Measurements from ENCODE around the gene ZBTB1. TPM values are rescaled to one million over a fixed set of nuclear protein-coding genes. Genes with fewer than 3 reads are reported as not detected.

ZBTB1 gene
- total RNA-seq, 4 donors from 2014 or later, result 39.8 to 71.1 (median 44.5) TPM

GRCh38 chr14:64520699-64521098 is 16.1 kb downstream of the ZBTB1 start:
- H3K36me3 ChIP-seq, result peaks cover 0 to 23% of the 10 kb centered on the region in 2 donors
- H3K27me3 ChIP-seq, result no peaks in the 10 kb centered on the region
- TF ChIP-seq POLR2A (IDR thresholded peaks at IDR 0.05) (no peak), POLR2AphosphoS5 (IDR thresholded peaks at IDR 0.05) (no peak), CTCF (IDR thresholded peaks at IDR 0.05) (no peak), EP300 (IDR thresholded peaks at IDR 0.05) (no peak)
- H3K27ac ChIP-seq, result no peak overlapping the region
- 93 to 100% methylated on average over 1 to 4 of the region's 4 CpGs for WGBS, 2 donors (ENCODE audit: low coverage in 1 of 2)
- no peaks in the 10 kb centered on the region for H3K9me3 ChIP-seq
- ATAC-seq, result no peak
- H3K4me3 ChIP-seq, result no peak overlapping the region
- H3K4me1 ChIP-seq, result peaks cover 0 to 19% (median 3%) of the 10 kb centered on the region in 3 donors

- WGBS, 2 donors (ENCODE audit: low coverage in 1 of 2), result 76 to 83% methylated on average over 7 to 9 of the region's 9 CpGs
- TF ChIP-seq POLR2AphosphoS5 (IDR thresholded peaks at IDR 0.05) (no peak), CTCF (IDR thresholded peaks at IDR 0.05) (no peak), POLR2A (IDR thresholded peaks at IDR 0.05) (no peak), EP300 (IDR thresholded peaks at IDR 0.05) (no peak)
- no peak overlapping the region for H3K4me3 ChIP-seq
- H3K27me3 ChIP-seq, result no peaks in the 10 kb centered on the region
- ATAC-seq, result no peak
- no peaks in the 10 kb centered on the region for H3K9me3 ChIP-seq
- peaks cover 0 to 27% of the 10 kb centered on the region in 2 donors for H3K36me3 ChIP-seq
- no peak overlapping the region for H3K27ac ChIP-seq
- peaks cover 0 to 16% (median 0%) of the 10 kb centered on the region in 3 donors for H3K4me1 ChIP-seq
These were observed 18.2 kb downstream of the ZBTB1 start for GRCh38 chr14:64522591-64523355.

- peaks cover 0 to 27% of the 10 kb centered on the region in 2 donors for H3K36me3 ChIP-seq
- peaks cover 0 to 7% (median 0%) of the 10 kb centered on the region in 3 donors for H3K4me1 ChIP-seq
- TF ChIP-seq POLR2AphosphoS5 (IDR thresholded peaks at IDR 0.05), result no peak
- TF ChIP-seq POLR2A (IDR thresholded peaks at IDR 0.05), result no peak
- no peak for TF ChIP-seq EP300 (IDR thresholded peaks at IDR 0.05)
- TF ChIP-seq CTCF (IDR thresholded peaks at IDR 0.05), result no peak
- H3K9me3 ChIP-seq, result no peaks in the 10 kb centered on the region
- no peak overlapping the region for H3K27ac ChIP-seq
- WGBS, 2 donors (ENCODE audit: low coverage in 1 of 2), result 87 to 100% methylated on average over 2 of the region's 2 CpGs
- H3K27me3 ChIP-seq, result no peaks in the 10 kb centered on the region
- no peak overlapping the region for H3K4me3 ChIP-seq
- ATAC-seq, result no peak
These were observed 20.8 kb downstream of the ZBTB1 start for GRCh38 chr14:64525354-64525753.

GRCh38 chr14:64531567-64531966 is 27.0 kb downstream of the ZBTB1 start:
- no peak for ATAC-seq
- H3K27me3 ChIP-seq, result no peaks in the 10 kb centered on the region
- no peaks in the 10 kb centered on the region for H3K9me3 ChIP-seq
- TF ChIP-seq EP300 (IDR thresholded peaks at IDR 0.05), result no peak
- no peak for TF ChIP-seq POLR2A (IDR thresholded peaks at IDR 0.05)
- TF ChIP-seq POLR2AphosphoS5 (IDR thresholded peaks at IDR 0.05), result no peak
- TF ChIP-seq CTCF (IDR thresholded peaks at IDR 0.05), result no peak
- no peaks in the 10 kb centered on the region for H3K4me1 ChIP-seq
- 43 to 66% methylated on average over 2 of the region's 2 CpGs for WGBS, 2 donors (ENCODE audit: low coverage in 1 of 2)
- H3K27ac ChIP-seq, result no peak overlapping the region
- no peak overlapping the region for H3K4me3 ChIP-seq
- peaks cover 0 to 3% of the 10 kb centered on the region in 2 donors for H3K36me3 ChIP-seq

Data from gastroesophageal sphincter (tissue), 4 donors.